ENCODE data around the gene RUFY4. TPM values are rescaled to one million over a fixed set of nuclear protein-coding genes. Genes with fewer than 3 reads are reported as not detected.

The RUFY4 gene
- total RNA-seq, 1 experiment from 2014 or later: 0.66 TPM

- Mint-ChIP-seq H3K4me1 (peaks cover 19 to 50% of the 10 kb centered on the region in 2 experiments; a peak in 3 of 4 replicates), H3K4me3 (no peak overlapping the region), H3K36me3 (ENCODE audit: insufficient read depth in 1 of 3, low read depth in 3 of 3) (no peaks in the 10 kb centered on the region), H3K27ac (no peak overlapping the region), H3K27me3 (ENCODE audit: low read depth) (peaks cover 16% of the 10 kb centered on the region), H3K9me3 (no peaks in the 10 kb centered on the region)
- no peak overlapping the region for H2BK12ac ChIP-seq (ENCODE audit: insufficient read length, low read depth, low read length)
- H3K14ac ChIP-seq (ENCODE audit: insufficient read depth, low read length): no peak overlapping the region
- no peak overlapping the region for H2AFZ ChIP-seq (ENCODE audit: low read length)
- H3K27ac ChIP-seq (ENCODE audit: insufficient read length, low read depth, low read length): no peak overlapping the region
- no peaks in the 10 kb centered on the region for H4K20me1 ChIP-seq (ENCODE audit: control insufficient read depth, insufficient read depth, insufficient read length)
- H3K9me3 ChIP-seq (ENCODE audit: control insufficient read depth, low read depth, low read length): no peaks in the 10 kb centered on the region
- H3K4me2 ChIP-seq (ENCODE audit: insufficient read depth, insufficient read length, low read length): no peak overlapping the region
- H3K79me1 ChIP-seq (ENCODE audit: insufficient read depth, low read depth, low read length, poor library complexity, severe bottlenecking): no peaks in the 10 kb centered on the region
- TF ChIP-seq, protein P1, sequence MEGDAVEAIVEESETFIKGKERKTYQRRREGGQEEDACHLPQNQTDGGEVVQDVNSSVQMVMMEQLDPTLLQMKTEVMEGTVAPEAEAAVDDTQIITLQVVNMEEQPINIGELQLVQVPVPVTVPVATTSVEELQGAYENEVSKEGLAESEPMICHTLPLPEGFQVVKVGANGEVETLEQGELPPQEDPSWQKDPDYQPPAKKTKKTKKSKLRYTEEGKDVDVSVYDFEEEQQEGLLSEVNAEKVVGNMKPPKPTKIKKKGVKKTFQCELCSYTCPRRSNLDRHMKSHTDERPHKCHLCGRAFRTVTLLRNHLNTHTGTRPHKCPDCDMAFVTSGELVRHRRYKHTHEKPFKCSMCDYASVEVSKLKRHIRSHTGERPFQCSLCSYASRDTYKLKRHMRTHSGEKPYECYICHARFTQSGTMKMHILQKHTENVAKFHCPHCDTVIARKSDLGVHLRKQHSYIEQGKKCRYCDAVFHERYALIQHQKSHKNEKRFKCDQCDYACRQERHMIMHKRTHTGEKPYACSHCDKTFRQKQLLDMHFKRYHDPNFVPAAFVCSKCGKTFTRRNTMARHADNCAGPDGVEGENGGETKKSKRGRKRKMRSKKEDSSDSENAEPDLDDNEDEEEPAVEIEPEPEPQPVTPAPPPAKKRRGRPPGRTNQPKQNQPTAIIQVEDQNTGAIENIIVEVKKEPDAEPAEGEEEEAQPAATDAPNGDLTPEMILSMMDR (conservative IDR thresholded peaks at IDR 0.05): no peak
- H3K79me2 ChIP-seq (ENCODE audit: insufficient read depth, low read length): no peaks in the 10 kb centered on the region
- no peaks in the 10 kb centered on the region; the same call in 1 of the 2 replicates for H3K4me1 ChIP-seq (ENCODE audit: insufficient read depth, low read length)
- no peak overlapping the region for H3K23ac ChIP-seq (ENCODE audit: insufficient read length, low read depth, low read length)
- H3K56ac ChIP-seq (ENCODE audit: insufficient read length, low read depth, low read length): no peak overlapping the region
- H3K27me3 ChIP-seq (ENCODE audit: insufficient read depth, low read length): no peaks in the 10 kb centered on the region
- no peak overlapping the region for H3K9ac ChIP-seq (ENCODE audit: extremely low read depth, insufficient read length, low read length)
- no peak overlapping the region for H3T11ph ChIP-seq (ENCODE audit: low read length)
- H3K23me2 ChIP-seq (ENCODE audit: insufficient read length, low read depth, low read length, poor library complexity, severe bottlenecking): no peaks in the 10 kb centered on the region
- no peak overlapping the region for H3K4ac ChIP-seq (ENCODE audit: low read depth, low read length)
- no peak overlapping the region for H2BK120ac ChIP-seq (ENCODE audit: low read depth, low read length, poor library complexity, severe bottlenecking)
- DNase-seq: no peak
- H2AK5ac ChIP-seq (ENCODE audit: insufficient read length, low read length): no peak overlapping the region
- H4K8ac ChIP-seq (replicated peaks; ENCODE audit: insufficient read length, low read depth, low read length): no peak overlapping the region
- H2BK20ac ChIP-seq (ENCODE audit: low read depth, low read length, poor library complexity, severe bottlenecking): no peak overlapping the region
- no peak overlapping the region for H4K5ac ChIP-seq (ENCODE audit: insufficient read length, low read depth, low read length)
- no peak overlapping the region for H4K91ac ChIP-seq (ENCODE audit: insufficient read length, low read depth, low read length)
- WGBS (ENCODE audit: extremely low coverage, insufficient read length, low lambda C conversion rate): no CpG with 5 or more reads among the region's 7 CpGs
- no peak overlapping the region for H2BK15ac ChIP-seq (ENCODE audit: low read depth, low read length)
- no peak overlapping the region for H3K18ac ChIP-seq (ENCODE audit: insufficient read length, low read depth, low read length)
- H2BK5ac ChIP-seq (ENCODE audit: insufficient read length, low read length): no peak overlapping the region
Measured at GRCh38 chr2:218019411-218020060, 49.5 kb upstream of the RUFY4 start.

Measured in H9 (cell line).